Neural progenitor cell (in vitro differentiated cells): ENCODE results near the gene FAM107A. TPM values are rescaled to one million over a fixed set of nuclear protein-coding genes. Genes with fewer than 3 reads are reported as not detected.

Experiments used
- DNase-seq: peaks from one replicate; pipeline ENCODE4 v3.0.0-alpha.2; 2016; ENCODE audit warnings: low spot score
- H2AFZ ChIP-seq: fragments of 200-600 bp; sonication (generic); replicated peaks from 2 replicates; pipeline ENCODE4 v1.6.1; 2016; ENCODE audit warnings: antibody characterized with exemption
- H3F3A ChIP-seq: fragments of 200-600 bp; sonication (generic); 2 replicates; pipeline ENCODE4 v1.6.1; 2016; ENCODE audit warnings: antibody characterized with exemption, low read depth
- H3K27ac ChIP-seq: fragments of 200-600 bp; sonication (generic); 2 replicates; pipeline ENCODE4 v1.5.1; 2016; ENCODE audit warnings: mild to moderate bottlenecking
- H3K27me3 ChIP-seq: fragments of 200-600 bp; sonication (generic); 2 replicates; pipeline ENCODE4 v1.6.1; 2016; ENCODE audit warnings: mild to moderate bottlenecking, moderate library complexity
- H3K36me3 ChIP-seq: fragments of 200-600 bp; sonication (generic); 2 replicates; pipeline ENCODE4 v1.5.1; 2016
- H3K4me1 ChIP-seq: fragments of 200-600 bp; sonication (generic); 2 replicates; pipeline ENCODE4 v1.6.1; 2016; ENCODE audit warnings: mixed run types
- H3K4me2 ChIP-seq: fragments of 200-600 bp; sonication (generic); 2 replicates; pipeline ENCODE4 v1.6.1; 2016
- H3K4me3 ChIP-seq: fragments of 200-600 bp; sonication (generic); 2 replicates; pipeline ENCODE4 v1.5.1; 2016
- H3K79me2 ChIP-seq: fragments of 200-600 bp; sonication (generic); 2 replicates; pipeline ENCODE4 v1.6.1; 2016; ENCODE audit warnings: low read depth
- H3K9ac ChIP-seq: fragments of 200-600 bp; sonication (generic); 2 replicates; pipeline ENCODE4 v1.6.1; 2016
- H3K9me3 ChIP-seq: fragments of 200-600 bp; sonication (generic); 2 replicates; pipeline ENCODE4 v1.5.1; 2016; ENCODE audit warnings: low read depth
- H4K20me1 ChIP-seq: fragments of 200-600 bp; sonication (generic); 2 replicates; pipeline ENCODE4 v1.6.1; 2016; ENCODE audit warnings: low read depth
- H3K27ac Mint-ChIP-seq: 3 replicates; pipeline ENCODE4 v1.8.0; 2021; ENCODE audit warnings: mixed read lengths
- H3K27me3 Mint-ChIP-seq: 2 replicates; pipeline ENCODE4 v1.8.0; 2022; ENCODE audit warnings: low read depth, mild to moderate bottlenecking, inconsistent platforms, moderate library complexity, mixed read lengths; ENCODE audit not compliant: insufficient read depth
- H3K36me3 Mint-ChIP-seq: 3 replicates; pipeline ENCODE4 v1.8.0; 2021; ENCODE audit warnings: mixed read lengths
- H3K4me1 Mint-ChIP-seq: 3 replicates; pipeline ENCODE4 v1.8.0; 2021; ENCODE audit warnings: mixed read lengths
- H3K4me3 Mint-ChIP-seq: 3 replicates; pipeline ENCODE4 v1.8.0; 2021; ENCODE audit warnings: mild to moderate bottlenecking, moderate library complexity, mixed read lengths
- H3K9me3 Mint-ChIP-seq: 3 replicates; pipeline ENCODE4 v1.8.0; 2020; ENCODE audit warnings: mixed read lengths
- CTCF ChIP-seq: fragments of 200-600 bp; sonication (generic); IDR thresholded peaks from 2 replicates; pipeline ENCODE4 v1.5.1; 2017; ENCODE audit warnings: antibody characterized with exemption, mild to moderate bottlenecking
- EZH2 ChIP-seq: fragments of 200-600 bp; sonication (generic); IDR thresholded peaks from 2 replicates; pipeline ENCODE4 v1.6.1; 2017; ENCODE audit warnings: antibody characterized with exemption, mild to moderate bottlenecking, moderate library complexity
- EZH2phosphoT487 ChIP-seq: fragments of 200-600 bp; sonication (generic); IDR thresholded peaks from 2 replicates; pipeline ENCODE4 v1.6.1; 2017; ENCODE audit warnings: antibody characterized with exemption
- total RNA-seq: library from RNA; depleted of rRNA; stranded (reverse); fragments of >200 nt; gene quantifications from 2 replicates; pipeline ENCODE4 v1.2.3, GENCODE V29; 2015; ENCODE audit warnings: low replicate concordance

Gene FAM107A
- total RNA-seq, 1 donor from 2014 or later = 0.11 TPM

- peaks cover 8% of the 10 kb centered on the region for H3K36me3 Mint-ChIP-seq
Observed at GRCh38 chr3:58555203-58555602, 22.0 kb downstream of the FAM107A start.

GRCh38 chr3:58553003-58553402, 24.2 kb downstream of the FAM107A start:
- no peaks in the 10 kb centered on the region for H3K36me3 ChIP-seq
- Mint-ChIP-seq H3K4me1 (peaks cover 13% of the 10 kb centered on the region), H3K27ac (no peak overlapping the region), H3K27me3 (peaks cover 10% of the 10 kb centered on the region), H3K36me3 (peaks cover 8% of the 10 kb centered on the region), H3K4me3 (no peak overlapping the region), H3K9me3 (peaks cover 26% of the 10 kb centered on the region)
- no peaks in the 10 kb centered on the region for H4K20me1 ChIP-seq
- H3K27me3 ChIP-seq = no peaks in the 10 kb centered on the region
- no peak overlapping the region for H3K4me2 ChIP-seq
- H3K9ac ChIP-seq = no peak overlapping the region
- DNase-seq = no peak
- no peak for TF ChIP-seq EZH2
- no peak for TF ChIP-seq EZH2phosphoT487
- TF ChIP-seq CTCF = no peak
- H2AFZ ChIP-seq = no peak overlapping the region
- no peaks in the 10 kb centered on the region for H3K79me2 ChIP-seq
- no peak overlapping the region for H3K27ac ChIP-seq
- no peak overlapping the region for H3K4me3 ChIP-seq
- peaks cover 6% of the 10 kb centered on the region for H3K9me3 ChIP-seq
- no peaks in the 10 kb centered on the region for H3F3A ChIP-seq
- H3K4me1 ChIP-seq = no peaks in the 10 kb centered on the region

More at GRCh38 chr3:58555203-58555602, 22.0 kb downstream of the FAM107A start:
- peaks cover 24% of the 10 kb centered on the region for H3K9me3 Mint-ChIP-seq
- no peak overlapping the region for H3K4me3 Mint-ChIP-seq
- H3K9ac ChIP-seq = no peak overlapping the region
- no peaks in the 10 kb centered on the region for H3K79me2 ChIP-seq
- H4K20me1 ChIP-seq = no peaks in the 10 kb centered on the region
- no peak overlapping the region for H2AFZ ChIP-seq
- H3K4me2 ChIP-seq = no peak overlapping the region
- no peaks in the 10 kb centered on the region for H3K27me3 ChIP-seq
- no peak overlapping the region for H3K4me3 ChIP-seq
- H3K36me3 ChIP-seq = no peaks in the 10 kb centered on the region
- H3K9me3 ChIP-seq = peaks cover 6% of the 10 kb centered on the region
- no peaks in the 10 kb centered on the region for H3K4me1 ChIP-seq
- TF ChIP-seq EZH2phosphoT487 = no peak
- no peak for TF ChIP-seq CTCF
- TF ChIP-seq EZH2 = no peak
- peaks cover 10% of the 10 kb centered on the region for H3K27me3 Mint-ChIP-seq
- no peak for DNase-seq
- H3K27ac ChIP-seq = no peak overlapping the region
- peaks cover 8% of the 10 kb centered on the region for H3K4me1 Mint-ChIP-seq
- H3F3A ChIP-seq = no peaks in the 10 kb centered on the region
- no peak overlapping the region for H3K27ac Mint-ChIP-seq

GRCh38 chr3:58551636-58552180, 25.5 kb downstream of the FAM107A start:
- no peak overlapping the region for H3K4me3 ChIP-seq
- no peak for TF ChIP-seq CTCF
- no peak for TF ChIP-seq EZH2
- TF ChIP-seq EZH2phosphoT487 = no peak
- H3K27ac ChIP-seq = no peak overlapping the region
- peaks cover 8% of the 10 kb centered on the region for H3K27me3 Mint-ChIP-seq
- H3K36me3 Mint-ChIP-seq = peaks cover 8% of the 10 kb centered on the region
- no peak overlapping the region for H3K9ac ChIP-seq
- H3K4me1 ChIP-seq = no peaks in the 10 kb centered on the region
- no peak overlapping the region for H3K4me3 Mint-ChIP-seq
- H3K27ac Mint-ChIP-seq = no peak overlapping the region
- H2AFZ ChIP-seq = no peak overlapping the region
- H3K4me1 Mint-ChIP-seq = peaks cover 7% of the 10 kb centered on the region
- no peak for DNase-seq
- no peaks in the 10 kb centered on the region for H3K79me2 ChIP-seq
- no peaks in the 10 kb centered on the region for H3F3A ChIP-seq
- peaks cover 6% of the 10 kb centered on the region for H3K9me3 ChIP-seq
- no peaks in the 10 kb centered on the region for H4K20me1 ChIP-seq
- H3K36me3 ChIP-seq = no peaks in the 10 kb centered on the region
- no peak overlapping the region for H3K4me2 ChIP-seq
- H3K27me3 ChIP-seq = no peaks in the 10 kb centered on the region
- H3K9me3 Mint-ChIP-seq = peaks cover 33% of the 10 kb centered on the region
